ENCODE results near the gene NELFB.
A peak's percentile ranks its signal among the peaks of the same experiment; 100 is the strongest.
"Not testable (repeated sequence)": the region's sequence is repeated elsewhere in the genome, so short reads cannot be mapped to it uniquely, and the experiment has no call there.

Gene NELFB

DNA sequence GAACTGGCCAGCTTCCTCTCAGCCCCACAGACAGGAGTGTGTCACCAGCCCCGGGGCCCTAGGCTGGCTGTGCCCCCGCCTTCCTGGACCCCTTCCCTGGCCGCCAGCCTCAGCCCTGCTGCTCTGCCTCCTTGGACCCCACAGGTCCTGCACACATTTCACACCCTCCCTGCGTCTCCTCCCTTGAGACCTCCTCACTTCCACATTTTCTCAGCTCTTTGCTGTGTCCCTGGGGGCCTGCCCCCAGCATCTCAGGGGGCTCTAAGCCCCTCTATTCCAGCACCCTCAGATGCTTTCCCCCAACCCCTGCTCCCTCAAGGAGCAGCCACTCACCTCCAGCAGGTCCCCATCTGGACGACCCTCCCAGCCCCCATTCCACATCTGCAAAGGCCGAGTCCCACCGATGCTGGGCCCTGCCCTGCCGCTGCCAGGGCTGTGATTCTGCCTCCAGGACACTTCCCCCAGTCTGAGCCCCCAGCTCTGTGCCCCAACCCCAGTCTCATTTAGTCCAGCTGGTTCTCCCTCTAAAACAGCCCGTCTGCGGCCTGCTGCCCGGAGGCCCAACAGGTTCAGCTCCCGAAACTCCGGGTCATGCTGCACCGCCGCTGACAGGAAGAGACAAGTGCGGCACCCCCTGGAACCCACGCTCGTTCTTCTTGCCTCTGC, 20.2 kb upstream of the NELFB start:
- DNase-seq (ENCODE audit: low read depth) = no peak

DNA sequence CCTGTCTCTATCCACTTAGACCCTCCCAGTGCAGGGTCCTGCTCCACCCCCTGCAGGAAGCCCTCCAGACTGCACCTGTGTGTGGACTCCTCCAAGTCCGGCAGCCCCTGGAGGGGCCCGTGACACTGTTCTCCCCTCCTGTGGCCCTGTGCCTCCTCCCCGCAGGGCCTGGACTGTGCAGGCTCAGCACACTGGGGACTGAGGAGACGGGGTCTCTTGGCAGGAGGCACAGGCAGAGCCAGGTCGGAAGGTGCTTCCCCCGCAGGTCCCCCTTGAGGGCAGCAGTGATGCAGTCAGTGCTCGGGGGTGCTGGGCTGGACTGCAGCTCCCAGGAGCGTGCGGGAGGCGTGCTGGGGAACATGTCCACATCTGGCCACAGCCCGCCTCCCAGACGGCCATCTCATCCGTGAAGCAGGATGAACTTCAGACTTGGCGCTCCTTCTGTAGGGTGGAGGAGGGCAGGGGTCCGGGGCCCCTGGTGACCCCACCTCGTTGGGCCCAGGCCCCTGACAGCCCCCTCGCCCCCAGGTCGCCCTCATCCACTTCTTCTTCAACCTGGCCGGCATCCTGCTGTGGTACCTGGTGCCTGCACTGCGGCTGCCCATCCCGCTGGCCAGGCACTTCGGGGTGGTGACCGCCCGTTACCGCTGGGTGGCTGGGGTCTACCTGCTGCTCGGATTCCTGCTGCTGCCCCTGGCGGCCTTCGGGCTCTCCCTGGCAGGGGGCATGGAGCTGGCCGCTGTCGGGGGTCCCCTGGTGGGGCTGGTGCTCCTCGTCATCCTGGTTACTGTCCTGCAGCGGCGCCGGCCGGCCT, 19.5 kb upstream of the NELFB start:
- no peak for DNase-seq (ENCODE audit: low read depth)

DNA sequence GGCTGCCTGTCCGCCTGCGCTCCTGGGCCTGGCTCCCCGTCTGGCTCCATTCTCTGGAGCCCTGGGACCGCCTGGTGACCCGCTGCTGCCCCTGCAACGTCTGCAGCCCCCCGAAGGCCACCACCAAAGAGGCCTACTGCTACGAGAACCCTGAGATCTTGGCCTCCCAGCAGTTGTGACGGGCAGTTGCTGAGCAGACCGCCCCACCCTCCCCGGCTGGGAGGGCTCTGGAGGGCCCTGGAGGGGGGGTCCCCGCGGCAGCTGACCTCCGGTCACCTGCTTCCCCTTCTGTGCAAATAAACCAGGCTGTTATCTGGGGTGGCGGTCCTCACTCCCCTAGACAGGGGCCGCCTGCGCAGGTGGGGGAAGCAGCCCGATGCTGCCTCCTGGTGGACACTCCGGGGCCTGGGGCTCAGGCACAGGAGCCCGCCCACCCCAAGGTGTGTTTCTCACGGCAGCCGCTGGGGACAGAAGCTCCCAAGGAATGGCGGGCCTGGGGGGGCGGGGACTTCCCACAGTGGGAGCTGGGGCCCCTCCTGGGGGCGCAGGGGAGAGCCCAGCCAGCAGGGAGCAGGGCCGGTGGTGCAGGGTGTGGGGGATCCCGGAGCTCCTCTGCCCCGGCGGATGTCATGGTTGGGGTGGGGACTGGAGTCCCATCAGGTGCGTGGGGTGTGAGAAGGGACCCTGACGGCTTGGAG, 18.7 kb upstream of the NELFB start:
- DNase-seq (ENCODE audit: low read depth) = peak; percentile 77

DNA sequence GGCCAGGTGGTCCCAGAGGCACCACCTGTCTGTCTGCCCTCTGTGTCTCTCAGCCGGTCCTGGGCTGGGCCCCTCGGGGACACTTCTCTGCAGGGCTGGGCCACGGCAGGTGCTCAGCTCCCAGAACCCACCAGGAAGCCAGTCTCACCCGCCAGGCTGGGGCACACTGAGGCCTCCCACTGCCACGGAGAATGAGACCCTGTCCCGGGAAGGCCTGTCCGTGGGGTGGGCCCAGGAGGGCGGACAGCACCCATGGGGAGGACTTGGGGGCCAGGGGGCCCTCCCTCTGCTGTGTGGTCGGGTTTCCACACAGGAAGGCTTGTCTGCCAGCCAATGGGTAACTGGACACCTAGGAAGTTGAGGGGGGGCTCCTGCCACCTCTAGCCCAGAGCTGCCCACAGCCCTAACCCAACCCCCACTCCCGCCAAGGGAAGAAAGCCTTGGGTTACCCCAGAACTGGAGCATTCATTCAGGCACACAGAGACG, 18.1 kb upstream of the NELFB start:
- no peak for DNase-seq (ENCODE audit: low read depth)

DNA sequence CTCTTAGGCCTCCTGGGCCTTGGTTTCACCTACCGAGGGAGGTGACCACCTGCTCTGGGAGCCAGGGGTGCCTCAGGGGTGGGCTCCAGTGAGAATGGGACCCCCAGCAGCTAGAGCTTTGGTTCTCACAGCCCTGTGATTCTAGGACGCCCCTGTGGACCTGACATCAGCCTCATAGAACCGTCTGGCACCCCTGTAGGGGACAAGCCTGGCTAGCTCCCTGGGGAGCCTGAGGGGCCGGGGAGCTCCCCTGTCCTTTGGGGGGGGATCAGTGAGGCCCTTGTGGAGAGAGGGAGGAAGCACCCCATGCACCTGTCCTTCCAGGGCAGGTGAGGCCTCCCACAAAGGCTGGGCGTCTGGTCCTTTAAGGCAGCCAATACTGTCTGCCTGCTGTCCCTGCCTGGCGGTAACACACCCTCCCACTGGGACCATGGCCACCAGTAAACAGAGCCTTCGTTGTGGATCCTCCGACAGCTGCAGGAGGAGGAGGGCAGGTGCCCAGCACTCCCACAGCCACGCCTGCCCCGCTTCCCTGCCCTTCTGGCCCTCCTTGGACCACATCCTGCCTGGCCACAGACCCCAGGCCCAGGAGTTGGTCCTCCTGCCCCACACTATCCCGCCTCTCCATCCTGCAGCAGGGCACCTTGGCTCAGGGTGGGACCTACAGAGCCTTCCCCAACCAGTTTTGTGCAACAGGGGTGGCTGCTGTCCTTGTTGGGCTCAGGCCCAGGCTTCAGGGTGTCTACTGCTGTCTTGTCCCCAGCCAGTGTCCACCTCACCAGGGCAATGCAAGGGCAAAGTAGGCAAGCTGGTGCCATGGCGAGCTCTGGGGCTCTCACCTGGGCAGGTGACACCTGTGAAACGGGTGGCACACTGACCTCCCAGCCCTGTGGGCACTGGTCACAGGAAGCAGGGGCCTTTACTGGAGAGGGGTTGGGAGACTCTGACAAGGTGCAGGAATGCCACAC, 17.1 kb upstream of the NELFB start:
- no peak for DNase-seq (ENCODE audit: low read depth)

DNA sequence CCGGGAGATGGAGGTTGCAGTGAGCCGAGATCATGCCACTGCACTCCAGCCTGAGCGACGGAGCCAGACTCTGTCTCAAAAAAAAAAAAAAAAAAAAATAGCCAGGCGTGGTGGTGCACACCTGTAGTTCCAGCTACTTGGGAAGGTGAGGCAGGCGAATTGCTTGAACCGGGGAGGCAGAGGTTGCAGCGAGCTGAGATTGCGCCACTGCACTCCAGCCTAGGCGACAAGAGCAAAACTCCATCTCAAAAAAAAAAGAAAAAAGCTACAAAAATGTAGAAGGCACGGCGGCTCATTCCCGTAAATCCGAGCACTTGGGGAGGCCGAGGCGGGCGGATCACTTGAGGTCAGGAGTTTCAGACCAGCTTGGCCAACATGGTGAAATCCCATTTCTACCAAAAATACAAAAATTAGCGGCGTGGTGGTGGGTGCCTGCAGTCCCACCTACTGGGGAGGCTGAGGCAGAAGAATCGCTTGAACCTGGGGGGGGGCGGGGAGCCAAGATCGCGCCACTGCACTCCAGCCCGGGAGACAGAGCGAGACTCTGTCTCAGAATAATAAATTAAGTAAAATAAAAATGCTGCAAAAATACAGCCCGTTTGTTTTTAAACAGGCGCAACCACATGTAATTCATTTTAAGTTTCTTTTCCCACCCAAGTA, 15.5 kb upstream of the NELFB start:
- not testable (repeated sequence) for DNase-seq (ENCODE audit: low read depth)

DNA sequence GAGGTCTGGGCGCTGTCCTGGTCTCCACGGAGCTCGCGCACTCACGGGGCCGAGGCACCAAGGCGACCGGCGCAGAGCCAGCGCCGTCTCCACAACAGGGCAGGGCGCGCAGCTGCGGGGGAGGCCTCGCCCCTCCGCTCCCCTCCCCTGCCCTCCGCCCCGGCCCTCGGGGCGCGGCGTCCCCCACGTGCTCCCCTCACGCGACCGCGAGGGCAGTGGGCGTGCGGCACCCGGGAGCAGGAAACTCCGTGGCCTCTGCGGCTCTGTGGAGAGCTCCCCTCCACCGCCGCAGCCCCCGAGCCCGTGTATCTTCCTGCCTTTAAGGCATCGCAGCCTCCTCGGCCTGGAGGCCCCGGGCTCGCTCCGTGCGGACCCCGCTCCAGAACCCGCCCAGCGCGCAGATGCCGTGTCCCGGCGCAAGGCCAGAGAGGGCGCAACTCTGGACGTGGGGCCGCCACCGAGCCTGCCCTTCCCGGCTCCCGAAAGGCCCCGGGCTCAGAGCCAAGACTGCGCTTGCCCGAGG, 14.7 kb upstream of the NELFB start:
- peak; percentile 63 for DNase-seq (ENCODE audit: low read depth)

DNA sequence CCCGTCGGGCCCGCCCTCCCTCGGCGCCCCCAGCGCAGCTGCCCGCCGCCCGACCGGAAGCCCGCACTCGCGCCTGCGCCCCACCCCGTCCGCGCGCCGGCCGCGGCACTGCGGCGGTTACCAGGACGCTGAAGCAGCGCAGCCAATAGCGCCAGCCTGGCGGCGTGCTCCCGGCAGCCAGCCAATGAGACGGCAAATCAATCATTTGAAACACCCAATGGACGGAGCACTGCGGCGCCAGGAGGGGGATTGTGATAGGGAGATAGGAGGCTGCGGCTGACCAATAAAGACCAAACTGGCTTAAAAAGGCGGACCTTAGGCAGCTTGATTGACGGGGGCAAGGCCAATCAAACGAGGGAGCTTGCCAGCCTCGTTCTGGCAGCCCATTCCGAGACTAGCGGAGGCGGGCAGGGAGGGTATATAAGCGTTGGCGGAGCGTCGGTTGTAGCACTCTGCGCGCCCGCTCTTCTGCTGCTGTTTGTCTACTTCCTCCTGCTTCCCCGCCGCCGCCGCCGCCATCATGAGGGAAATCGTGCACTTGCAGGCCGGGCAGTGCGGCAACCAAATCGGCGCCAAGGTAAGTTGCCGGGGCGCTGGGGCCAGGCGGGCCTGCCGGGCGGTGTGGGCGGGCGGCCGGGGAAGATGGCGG, 14.2 kb upstream of the NELFB start, which contains the start of gene TUBB4B:
TUBB4B (plus strand) TSS at position 447 of the 649 bp plus-strand sequence; CDS start at position 521, 74 bp downstream.
- DNase-seq (ENCODE audit: low read depth) = peak; percentile 97

DNA sequence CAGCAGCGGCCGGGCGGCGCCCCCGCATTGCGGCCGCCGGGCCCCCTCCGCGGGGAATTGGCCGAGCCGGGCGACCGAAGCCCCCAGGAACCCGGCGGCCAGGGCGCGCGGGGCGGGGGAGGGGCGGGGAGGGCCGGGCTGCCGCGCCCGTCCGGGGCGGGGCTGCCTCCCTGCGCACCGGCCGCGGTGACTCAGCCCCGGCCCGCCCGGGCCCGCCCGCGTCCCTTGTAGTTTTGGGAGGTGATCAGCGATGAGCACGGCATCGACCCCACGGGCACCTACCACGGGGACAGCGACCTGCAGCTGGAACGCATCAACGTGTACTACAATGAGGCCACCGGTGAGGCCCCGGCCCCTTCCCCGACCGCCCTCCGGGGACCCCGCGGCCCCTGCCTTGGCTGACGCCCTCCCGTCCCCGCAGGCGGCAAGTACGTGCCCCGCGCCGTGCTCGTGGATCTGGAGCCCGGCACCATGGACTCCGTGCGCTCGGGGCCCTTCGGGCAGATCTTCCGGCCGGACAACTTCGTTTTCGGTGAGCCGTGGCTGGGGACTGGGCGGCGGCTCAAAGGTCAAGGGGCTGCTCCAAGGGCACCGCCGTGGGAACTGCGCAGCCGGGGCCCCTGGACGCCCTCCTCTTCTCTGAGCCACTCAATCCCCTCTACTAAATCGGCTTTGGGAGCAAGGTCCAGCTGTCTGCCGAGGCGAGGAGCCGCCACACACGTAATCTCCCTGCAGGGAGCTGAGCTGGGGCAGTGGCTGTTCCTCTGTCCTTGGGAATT, 13.4 kb upstream of the NELFB start:
- DNase-seq (ENCODE audit: low read depth) = peak; percentile 61

DNA sequence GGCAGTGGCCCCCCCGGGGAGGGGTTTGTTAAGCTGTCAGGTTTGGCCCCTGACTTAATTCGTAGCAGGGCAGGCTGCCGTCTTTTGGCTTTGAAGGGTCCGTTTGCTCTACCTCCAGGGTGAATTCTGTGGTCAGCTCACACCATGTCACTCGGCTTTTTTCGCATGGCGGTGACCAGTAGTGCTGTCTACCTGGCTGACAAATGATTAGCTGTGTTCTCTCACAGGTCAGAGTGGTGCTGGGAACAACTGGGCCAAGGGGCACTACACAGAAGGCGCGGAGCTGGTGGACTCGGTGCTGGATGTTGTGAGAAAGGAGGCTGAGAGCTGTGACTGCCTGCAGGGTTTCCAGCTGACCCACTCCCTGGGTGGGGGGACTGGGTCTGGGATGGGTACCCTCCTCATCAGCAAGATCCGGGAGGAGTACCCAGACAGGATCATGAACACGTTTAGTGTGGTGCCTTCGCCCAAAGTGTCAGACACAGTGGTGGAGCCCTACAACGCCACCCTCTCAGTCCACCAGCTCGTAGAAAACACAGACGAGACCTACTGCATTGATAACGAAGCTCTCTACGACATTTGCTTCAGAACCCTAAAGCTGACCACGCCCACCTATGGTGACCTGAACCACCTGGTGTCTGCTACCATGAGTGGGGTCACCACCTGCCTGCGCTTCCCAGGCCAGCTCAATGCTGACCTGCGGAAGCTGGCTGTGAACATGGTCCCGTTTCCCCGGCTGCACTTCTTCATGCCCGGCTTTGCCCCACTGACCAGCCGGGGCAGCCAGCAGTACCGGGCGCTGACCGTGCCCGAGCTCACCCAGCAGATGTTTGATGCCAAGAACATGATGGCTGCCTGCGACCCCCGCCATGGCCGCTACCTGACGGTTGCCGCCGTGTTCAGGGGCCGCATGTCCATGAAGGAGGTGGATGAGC, 12.6 kb upstream of the NELFB start:
- DNase-seq (ENCODE audit: low read depth) = no peak

DNA sequence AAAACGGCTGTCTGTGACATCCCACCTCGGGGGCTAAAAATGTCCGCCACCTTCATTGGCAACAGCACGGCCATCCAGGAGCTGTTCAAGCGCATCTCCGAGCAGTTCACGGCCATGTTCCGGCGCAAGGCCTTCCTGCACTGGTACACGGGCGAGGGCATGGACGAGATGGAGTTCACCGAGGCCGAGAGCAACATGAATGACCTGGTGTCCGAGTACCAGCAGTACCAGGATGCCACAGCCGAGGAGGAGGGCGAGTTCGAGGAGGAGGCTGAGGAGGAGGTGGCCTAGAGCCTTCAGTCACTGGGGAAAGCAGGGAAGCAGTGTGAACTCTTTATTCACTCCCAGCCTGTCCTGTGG, 11.9 kb upstream of the NELFB start:
- DNase-seq (ENCODE audit: low read depth) = not testable (repeated sequence)

DNA sequence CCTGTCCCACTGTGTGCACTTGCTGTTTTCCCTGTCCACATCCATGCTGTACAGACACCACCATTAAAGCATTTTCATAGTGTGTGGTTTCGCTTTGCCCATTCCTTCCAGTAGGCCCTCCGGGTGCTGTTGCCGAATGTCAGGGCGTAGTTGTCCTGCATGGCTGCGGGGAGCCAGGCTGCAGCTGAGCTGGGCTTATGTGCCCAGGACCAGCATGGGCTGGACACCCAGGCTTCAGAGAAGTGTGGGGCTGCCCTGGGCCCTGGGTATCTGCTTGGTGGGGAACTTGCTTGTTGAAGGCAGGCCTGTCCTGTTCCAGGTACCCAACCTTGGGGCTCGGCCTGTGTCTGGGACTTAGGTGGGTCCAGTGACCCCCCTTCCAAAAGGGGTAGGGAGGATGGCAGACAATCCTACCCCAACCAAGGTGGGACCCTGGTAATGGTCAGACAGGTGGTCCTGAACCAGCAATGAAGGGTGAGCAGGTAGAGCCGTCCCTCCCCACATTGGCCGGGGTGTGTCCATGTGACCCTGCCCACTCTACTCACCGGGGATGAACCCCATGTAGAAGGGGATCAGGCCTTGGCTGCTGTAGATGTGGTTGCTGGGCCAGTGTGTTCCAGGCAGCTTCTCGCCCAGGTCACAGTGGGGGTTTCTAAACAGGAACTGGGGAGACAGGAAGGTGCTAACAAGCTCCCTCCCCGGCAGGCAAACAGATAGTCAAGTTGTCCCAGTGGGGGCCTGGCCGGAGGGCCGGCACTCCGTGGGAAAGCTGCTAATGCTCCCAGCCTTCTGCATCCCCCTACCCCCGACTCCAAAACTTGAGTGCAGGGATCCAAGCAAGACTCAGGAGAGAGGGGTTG, 11.3 kb upstream of the NELFB start:
- DNase-seq (ENCODE audit: low read depth) = no peak

DNA sequence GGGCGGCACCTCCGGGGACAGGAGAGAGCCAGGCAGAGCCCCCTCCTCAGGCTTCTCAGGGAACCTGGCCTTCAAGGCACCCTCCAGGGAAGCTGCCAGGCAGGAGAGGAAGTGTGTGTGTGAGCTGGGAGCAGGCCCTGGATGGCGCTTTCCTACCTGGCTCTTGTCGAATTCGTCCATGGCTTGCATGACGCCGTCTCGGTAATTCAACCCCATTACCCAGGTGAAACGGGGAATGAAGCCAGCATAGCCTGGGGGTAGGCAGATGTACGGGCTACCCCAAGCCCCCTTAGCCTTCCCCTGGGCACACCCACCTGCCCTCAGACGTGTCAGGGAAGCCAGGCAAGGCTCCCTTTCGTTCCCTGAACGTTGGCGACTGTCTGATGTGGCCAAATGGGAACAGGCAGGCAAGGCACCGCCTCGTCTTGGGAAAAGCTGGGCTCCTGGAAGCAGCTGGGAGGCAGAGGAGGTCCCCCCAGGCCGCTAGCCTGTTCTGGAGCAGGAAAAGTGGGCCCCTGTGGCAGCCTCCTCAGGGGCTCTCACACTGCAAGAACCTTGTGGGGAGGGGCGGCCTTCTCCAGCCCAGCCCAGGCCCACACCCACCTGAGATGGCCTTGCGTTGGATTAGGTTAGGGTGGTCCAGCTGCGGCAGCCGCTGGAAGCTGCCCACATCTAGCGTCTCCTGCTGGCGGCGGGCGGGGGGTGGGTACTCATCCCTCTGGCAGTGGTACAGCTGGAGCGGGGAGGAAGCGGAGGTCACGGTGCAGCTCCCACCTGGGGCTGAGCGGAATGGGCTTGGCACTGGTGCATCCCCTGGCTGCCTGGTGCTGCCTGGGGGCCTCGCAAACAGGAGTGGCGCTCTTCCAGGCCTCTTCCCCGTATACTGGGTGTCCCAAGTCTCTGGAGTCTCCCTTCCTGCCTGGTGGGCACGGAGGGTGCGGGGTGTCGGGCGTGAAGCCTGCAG, 10.4 kb upstream of the NELFB start:
- no peak for DNase-seq (ENCODE audit: low read depth)

DNA sequence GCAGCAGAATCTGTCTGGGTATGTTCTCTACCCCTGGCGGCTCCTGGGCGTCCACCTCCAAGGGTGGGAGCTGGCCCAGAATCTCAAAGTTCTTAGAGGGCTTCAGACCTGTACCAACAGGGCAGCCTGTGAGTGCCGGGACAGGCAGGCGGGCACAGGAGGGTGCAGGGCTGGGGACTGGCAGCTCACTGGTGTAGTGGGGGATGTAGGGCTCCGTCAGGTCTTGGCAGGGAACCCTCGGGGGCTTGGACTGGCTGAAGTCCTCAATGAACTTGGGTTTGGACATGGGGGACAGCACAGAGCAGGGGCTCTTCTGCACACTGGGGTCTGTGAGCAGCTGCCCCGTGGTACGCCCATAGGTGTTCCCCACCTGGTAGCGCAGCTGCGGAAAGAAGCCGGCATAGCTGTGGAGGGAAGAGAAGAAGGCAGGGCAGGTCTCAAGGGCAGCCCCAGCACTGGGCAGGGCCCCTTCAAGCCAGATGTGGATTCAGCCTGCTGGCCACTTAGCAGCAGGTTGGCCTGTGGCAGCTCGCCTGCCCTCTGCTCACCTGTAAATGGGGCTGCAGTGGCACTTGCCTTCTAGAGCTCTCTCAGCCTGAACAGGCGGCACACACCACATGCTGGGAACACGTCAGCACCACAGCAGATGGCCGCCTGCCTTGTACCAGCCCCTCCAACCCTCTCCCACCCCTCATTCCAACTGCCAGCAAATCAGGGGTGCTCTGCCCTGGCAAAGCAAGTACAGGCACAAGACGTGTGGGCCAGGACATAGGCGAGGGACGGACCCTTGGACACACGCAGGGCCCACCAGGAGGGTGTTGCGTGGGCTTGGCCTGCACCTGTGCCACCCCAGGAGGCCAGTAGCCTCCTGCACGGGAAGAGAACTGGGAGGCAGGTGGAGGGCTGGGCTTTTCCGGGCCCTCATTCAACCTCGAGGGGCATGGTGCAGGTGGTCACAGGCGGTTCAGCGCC, 9.4 kb upstream of the NELFB start:
- DNase-seq (ENCODE audit: low read depth) = no peak
